Loucy (cell line): ENCODE results near the gene PRAMEF2.
"Not testable (repeated sequence)": the region's sequence is repeated elsewhere in the genome, so short reads cannot be mapped to it uniquely, and the experiment has no call there.

Experiments used
- H2AFZ ChIP-seq: fragments of 200-600 bp; sonication (generic); 2 replicates; pipeline ENCODE4 v1.6.0; 2016; ENCODE audit warnings: antibody characterized with exemption, mild to moderate bottlenecking, low read length, moderate library complexity
- H3F3A ChIP-seq: fragments of 200-600 bp; 2 replicates; pipeline ENCODE4 v1.6.0; 2016; ENCODE audit warnings: antibody characterized with exemption, low read depth, mild to moderate bottlenecking
- H3K27me3 ChIP-seq: fragments of 200-600 bp; sonication (generic); 2 replicates; pipeline ENCODE4 v1.6.1; 2014; ENCODE audit warnings: low read length, mild to moderate bottlenecking; ENCODE audit not compliant: insufficient read depth, poor library complexity, severe bottlenecking
- H3K36me3 ChIP-seq: fragments of 200-600 bp; sonication (generic); 2 replicates; pipeline ENCODE4 v1.6.1; 2016; ENCODE audit warnings: low read length; ENCODE audit not compliant: insufficient read depth
- H3K4me1 ChIP-seq: fragments of 200-600 bp; sonication (generic); 2 replicates; pipeline ENCODE4 v1.5.1; 2014; ENCODE audit warnings: low read length, mild to moderate bottlenecking; ENCODE audit not compliant: insufficient read depth, poor library complexity, severe bottlenecking
- H3K4me2 ChIP-seq: fragments of 200-600 bp; sonication (generic); 2 replicates; pipeline ENCODE4 v1.6.0; 2014; ENCODE audit warnings: antibody characterized with exemption, low read length, low read depth, mild to moderate bottlenecking; ENCODE audit not compliant: poor library complexity, severe bottlenecking
- H3K4me3 ChIP-seq: fragments of 200-600 bp; sonication (generic); 2 replicates; pipeline ENCODE4 v1.5.1; 2014; ENCODE audit warnings: low read length, mild to moderate bottlenecking, mixed read lengths; ENCODE audit not compliant: poor library complexity, severe bottlenecking
- H3K79me2 ChIP-seq: fragments of 200-600 bp; sonication (generic); 2 replicates; pipeline ENCODE4 v1.6.1; 2014; ENCODE audit warnings: low read length; ENCODE audit not compliant: insufficient read depth
- H3K9ac ChIP-seq: fragments of 200-600 bp; sonication (generic); 2 replicates; pipeline ENCODE4 v1.6.0; 2014; ENCODE audit warnings: mild to moderate bottlenecking, low read depth, low read length, moderate library complexity; ENCODE audit not compliant: poor library complexity, severe bottlenecking
- H3K9me2 ChIP-seq: fragments of 200-600 bp; sonication (generic); replicated peaks from 2 replicates; pipeline ENCODE4 v1.6.1; 2016; ENCODE audit warnings: low read depth, low read length, mixed read lengths
- H3K9me3 ChIP-seq: fragments of 200-600 bp; sonication (generic); 2 replicates; pipeline ENCODE4 v1.6.1; 2014; ENCODE audit warnings: mild to moderate bottlenecking, antibody characterized with exemption, low read length, low read depth; ENCODE audit not compliant: insufficient read depth
- H4K20me1 ChIP-seq: fragments of 200-600 bp; sonication (generic); 2 replicates; pipeline ENCODE4 v1.6.0; 2014; ENCODE audit warnings: antibody characterized with exemption, low read length, mild to moderate bottlenecking; ENCODE audit not compliant: insufficient read depth, poor library complexity, severe bottlenecking
- CTCF ChIP-seq: fragments of 200-600 bp; sonication (generic); conservative IDR thresholded peaks from 2 replicates; pipeline ENCODE4 v1.5.1; 2014; ENCODE audit warnings: mild to moderate bottlenecking, antibody characterized with exemption, low read length
- EZH2phosphoT487 ChIP-seq: fragments of 200-600 bp; IDR thresholded peaks from 2 replicates; pipeline ENCODE4 v1.6.1; 2018; ENCODE audit warnings: antibody characterized with exemption, mild to moderate bottlenecking, moderate library complexity, borderline replicate concordance

PRAMEF2 gene

GRCh38 chr1:12831310-12831709 lies 25.6 kb upstream of the PRAMEF2 start, which contains the start of gene PRAMEF11:
TSS of gene PRAMEF11 (minus strand) at chr1:12831410. CDS start at chr1:12828789, 2,621 bp downstream.
- not testable (repeated sequence) for H3K9ac ChIP-seq, H3K4me2 ChIP-seq, H3F3A ChIP-seq, H3K36me3 ChIP-seq, H3K4me3 ChIP-seq, H4K20me1 ChIP-seq, H2AFZ ChIP-seq, H3K79me2 ChIP-seq, H3K27me3 ChIP-seq, H3K4me1 ChIP-seq, H3K9me2 ChIP-seq, H3K9me3 ChIP-seq

GRCh38 chr1:12833251-12833650 lies 23.6 kb upstream of the PRAMEF2 start:
- not testable (repeated sequence) for H3K9ac ChIP-seq

GRCh38 chr1:12848620-12849019 lies 8.3 kb upstream of the PRAMEF2 start, which contains the start of gene HNRNPCL1:
TSS of gene HNRNPCL1 (minus strand) at chr1:12848720. CDS start at chr1:12848289, 431 bp downstream.
- H3F3A ChIP-seq, H3K79me2 ChIP-seq, H3K4me2 ChIP-seq, H3K36me3 ChIP-seq, H3K4me3 ChIP-seq, H3K27me3 ChIP-seq, H3K9me2 ChIP-seq, H2AFZ ChIP-seq, H4K20me1 ChIP-seq, H3K9me3 ChIP-seq, H3K4me1 ChIP-seq, H3K9ac ChIP-seq: not testable (repeated sequence)

More at GRCh38 chr1:12833251-12833650, 23.6 kb upstream of the PRAMEF2 start:
- H3K27me3 ChIP-seq, H3K4me3 ChIP-seq, H3K79me2 ChIP-seq, H4K20me1 ChIP-seq, H3K4me1 ChIP-seq, H3K9me2 ChIP-seq, H3K36me3 ChIP-seq, H2AFZ ChIP-seq, H3K4me2 ChIP-seq, H3F3A ChIP-seq, H3K9me3 ChIP-seq: not testable (repeated sequence)

GRCh38 chr1:12851779-12852178 lies 5.1 kb upstream of the PRAMEF2 start:
- Histone ChIP-seq H3K9me2 (no peaks in the 10 kb centered on the region), H3K36me3 (no peaks in the 10 kb centered on the region), H3K9me3 (no peaks in the 10 kb centered on the region), H2AFZ (no peak overlapping the region), H3K79me2 (no peaks in the 10 kb centered on the region), H3F3A (no peaks in the 10 kb centered on the region), H3K4me3 (no peak overlapping the region), H3K9ac (no peak overlapping the region), H3K4me2 (no peak overlapping the region), H3K27me3 (no peaks in the 10 kb centered on the region), H4K20me1 (no peaks in the 10 kb centered on the region), H3K4me1 (no peaks in the 10 kb centered on the region)
- TF ChIP-seq CTCF (no peak), EZH2phosphoT487 (no peak)

- not testable (repeated sequence) for H3K27me3 ChIP-seq, H3K9me2 ChIP-seq, H3K9me3 ChIP-seq
These were observed 6.4 kb downstream of the PRAMEF2 start for GRCh38 chr1:12863131-12863880.

GRCh38 chr1:12878453-12878852 lies 21.6 kb downstream of the PRAMEF2 start:
- not testable (repeated sequence) for H3K9ac ChIP-seq, H3K27me3 ChIP-seq, H3K4me1 ChIP-seq, H3K9me3 ChIP-seq, H3K36me3 ChIP-seq, H3K4me3 ChIP-seq, H3K79me2 ChIP-seq, H3K9me2 ChIP-seq, H4K20me1 ChIP-seq, H2AFZ ChIP-seq, H3K4me2 ChIP-seq, H3F3A ChIP-seq

More at GRCh38 chr1:12863131-12863880, 6.4 kb downstream of the PRAMEF2 start:
- not testable (repeated sequence) for H3K4me1 ChIP-seq, H2AFZ ChIP-seq, H3K36me3 ChIP-seq, H4K20me1 ChIP-seq, H3K79me2 ChIP-seq, H3K9ac ChIP-seq, H3F3A ChIP-seq, H3K4me2 ChIP-seq, H3K4me3 ChIP-seq
